K562 (cell line): ENCODE results near the gene CERS2. TPM values are rescaled to one million over a fixed set of nuclear protein-coding genes. Genes with fewer than 3 reads are reported as not detected.

Experiments used
- ATAC-seq: fragments of 200-7000 bp; cut with Tn5 transposase; 3 replicates; pipeline ENCODE4 v1.9.1; 2020; ENCODE audit warnings: moderate library complexity
- BruUV-seq: library from RNA; stranded (reverse); fragments of 400-500 nt; replicated peaks from 2 replicates; lab custom pipeline; 2021; lab: Mats Ljungman, UMichigan
- CTCF ChIA-PET: fragments of 300-600 bp; formaldehyde crosslinking; extraction: SDS; loops from one replicate; lab custom pipeline; 2021; ENCODE audit warnings: low intra/inter-chr PET ratio; lab: Yijun Ruan, JAX
- POLR2A ChIA-PET: fragments of 300-600, 350-650 bp; sonication (Branson Sonifier 250); formaldehyde crosslinking; extraction: SDS; loops from one replicate; lab custom pipeline; 2021; ENCODE audit warnings: antibody characterized with exemption, inconsistent platforms; lab: Yijun Ruan, JAX
- DNase-seq, 4 experiments: peaks; one replicate each; pipeline versions ENCODE4 v3.0.0 to v3.0.0-alpha.2; 2011 to 2018; ENCODE audit warnings: low spot score in 3 of 4, mixed read lengths in 3 of 4; ENCODE audit errors: extremely low read depth in 1 of 4
- FAIRE-seq: peaks from 2 replicates; lab custom pipeline; 2011; peaks lifted over from hg19 to GRCh38; lab: Jason Lieb, UNC
- H2AFZ ChIP-seq: 2 replicates; pipeline ENCODE4 v1.6.0; 2011; ENCODE audit warnings: low read depth, low read length, control low read depth, inconsistent platforms
- H3K27ac ChIP-seq: fragments of 200-600 bp; 3 replicates; pipeline ENCODE4 v1.8.0; 2011; ENCODE audit warnings: low read depth, mild to moderate bottlenecking, control low read depth, inconsistent platforms, low read length, moderate library complexity, mixed read lengths; ENCODE audit errors: extremely low read depth
- H3K27me3 ChIP-seq, 2 experiments: fragments of 300-600 bp in 1 of 2; 2 replicates in 1 of 2; 3 replicates in 1 of 2; pipeline versions ENCODE4 v1.6.0 to v1.8.0; 2011; ENCODE audit warnings: inconsistent platforms in 2 of 2, low read length in 2 of 2, mild to moderate bottlenecking in 1 of 2, mixed read lengths in 1 of 2, moderate library complexity in 1 of 2; ENCODE audit not compliant: control insufficient read depth in 2 of 2, insufficient read depth in 2 of 2
- H3K36me3 ChIP-seq: fragments of 300-600 bp; 3 replicates; pipeline ENCODE4 v1.8.0; 2011; ENCODE audit warnings: mild to moderate bottlenecking, low read length, inconsistent platforms; ENCODE audit not compliant: control insufficient read depth, insufficient read depth
- H3K4me1 ChIP-seq, 2 experiments: fragments of 200-600 bp in 1 of 2; replicated peaks in 1 of 2; 2 replicates in 1 of 2; 3 replicates in 1 of 2; pipeline versions ENCODE4 v1.5.1 to v1.8.0; 2011; ENCODE audit warnings: inconsistent platforms in 2 of 2, low read length in 2 of 2, mild to moderate bottlenecking in 1 of 2, mixed read lengths in 1 of 2, moderate library complexity in 1 of 2; ENCODE audit not compliant: control insufficient read depth in 2 of 2, insufficient read depth in 2 of 2
- H3K4me2 ChIP-seq: 2 replicates; pipeline ENCODE4 v1.6.1; 2011; ENCODE audit warnings: low read length, control low read depth, inconsistent platforms, mixed read lengths; ENCODE audit not compliant: insufficient read depth
- H3K4me3 ChIP-seq: fragments of 200-600 bp; sonication (generic), shearing (Covaris generic); 2 replicates; pipeline ENCODE4 v1.5.1; 2016; ENCODE audit warnings: control low read depth, inconsistent platforms
- H3K79me2 ChIP-seq: fragments of 200-600 bp; 3 replicates; pipeline ENCODE4 v1.8.0; 2011; ENCODE audit warnings: low read length, inconsistent platforms; ENCODE audit not compliant: control insufficient read depth, insufficient read depth
- H3K9ac ChIP-seq, 2 experiments: 2 replicates each; pipeline versions ENCODE4 v1.6.0 to v1.6.1; 2011; ENCODE audit warnings: low read depth in 2 of 2, low read length in 2 of 2, control low read depth in 1 of 2, inconsistent platforms in 1 of 2, mild to moderate bottlenecking in 1 of 2, mixed read lengths in 1 of 2; ENCODE audit not compliant: insufficient read depth in 1 of 2
- H3K9me1 ChIP-seq: one replicate; pipeline ENCODE4 v1.6.0; 2011; ENCODE audit warnings: inconsistent platforms, mild to moderate bottlenecking, low read length, moderate library complexity; ENCODE audit not compliant: control insufficient read depth, insufficient read depth
- H3K9me3 ChIP-seq: replicated peaks from 2 replicates; pipeline ENCODE4 v1.5.1; 2011; ENCODE audit warnings: low read depth, low read length, inconsistent platforms; ENCODE audit not compliant: control insufficient read depth, insufficient read depth
- H4K20me1 ChIP-seq: replicated peaks from 2 replicates; pipeline ENCODE4 v1.6.1; 2011; ENCODE audit warnings: low read length, inconsistent platforms, mixed read lengths; ENCODE audit not compliant: control insufficient read depth, insufficient read depth
- FOXJ2 ChIP-seq: fragments of 200-800 bp; sonication (Bioruptor generic); IDR thresholded peaks from 2 replicates; pipeline ENCODE4 v1.6.1; 2016; ENCODE audit warnings: missing genetic modification characterization, missing compliant biosample characterization
- HINFP ChIP-seq: fragments of 450-650 bp; conservative IDR thresholded peaks from 2 replicates; pipeline ENCODE4 v1.6.1; 2016; ENCODE audit warnings: missing genetic modification characterization, low read depth, mild to moderate bottlenecking, control low read depth, missing compliant biosample characterization
- RFX1 ChIP-seq: fragments of 450-650 bp; IDR thresholded peaks from 2 replicates; pipeline ENCODE4 v1.6.1; 2016; ENCODE audit warnings: mild to moderate bottlenecking, moderate library complexity
- SMC3 ChIP-seq: conservative IDR thresholded peaks from 2 replicates; pipeline ENCODE4 v1.6.1; 2011; ENCODE audit warnings: low read depth, low read length, improper control_type of control experiment; ENCODE audit not compliant: insufficient read depth
- THAP7 ChIP-seq: fragments of 250-450 bp; sonication (Bioruptor Pico); IDR thresholded peaks from 2 replicates; pipeline ENCODE4 v1.5.0; 2021
- ZBTB11 ChIP-seq, 3 experiments: fragments of 200-800 bp in 1 of 3; fragments of 250-450 bp in 1 of 3; fragments of 450-650 bp in 1 of 3; sonication (Bioruptor Pico) in 1 of 3; sonication (Bioruptor generic) in 1 of 3; formaldehyde crosslinking in 1 of 3; IDR thresholded peaks; 2 replicates each; pipeline versions ENCODE4 v1.6.1 to v1.8.0; 2016 to 2022; ENCODE audit warnings: mild to moderate bottlenecking in 2 of 3, missing genetic modification characterization in 2 of 3, missing compliant biosample characterization in 1 of 3, moderate library complexity in 1 of 3
- ZC3H11A ChIP-seq: IDR thresholded peaks from 2 replicates; pipeline ENCODE4 v1.6.1; 2012; ENCODE audit warnings: low read depth, low read length, improper control_type of control experiment
- ZNF133 ChIP-seq: fragments of 250-450 bp; sonication (Bioruptor Pico); IDR thresholded peaks from 2 replicates; pipeline ENCODE4 v1.4.0; 2020; ENCODE audit warnings: mild to moderate bottlenecking
- ZNF398 ChIP-seq: fragments of 250-450 bp; sonication (Bioruptor Pico); IDR thresholded peaks from 2 replicates; pipeline ENCODE4 v1.8.0; 2021; ENCODE audit warnings: moderate library complexity, mild to moderate bottlenecking, inconsistent platforms
- WGBS: fragments of 100-300 bp; shearing (Covaris generic); methylation state at CpG from one replicate; pipeline ENCODE4 v1.1.6; 2016; ENCODE audit warnings: low coverage, mixed read lengths; ENCODE audit not compliant: insufficient coverage; ENCODE audit errors: missing lambda C conversion rate; 5-methylcytosine and 5-hydroxymethylcytosine counted together
- in situ Hi-C: fragments of 300-500 bp; cut with MboI; formaldehyde crosslinking; loops from 4 replicates; pipeline ENCODE4 v1.15.0; 2018; ENCODE audit warnings: inconsistent platforms, mixed read lengths
- intact Hi-C: fragments of 100-400 bp; cut with micrococcal nuclease; formaldehyde crosslinking; loops from 2 replicates; pipeline ENCODE4 v1.14.2; 2022
- polyA plus RNA-seq, 8 experiments: library from polyadenylated mRNA; depleted of rRNA in 4 of 8; stranded (reverse) in 5 of 8; unstranded in 3 of 8; fragments of >200 nt; fragmentation: Nextera tagmentation in 2 of 8; fragmentation: Illumina TruSeq in 1 of 8; extraction: Ambion mirVana in 2 of 8; extraction: Trizol in 1 of 8; gene quantifications; 2 replicates each; pipeline versions ENCODE4 v1.2.1 to v1.2.3, GENCODE V29; 2011 to 2014; ENCODE audit warnings: inconsistent platforms in 1 of 8, missing spikeins in 1 of 8
- total RNA-seq, 7 experiments: library from RNA; depleted of rRNA in 6 of 7; stranded (reverse); fragments of >200 nt in 6 of 7; fragmentation: Illumina TruSeq in 2 of 7; extraction: Trizol in 2 of 7; gene quantifications; 2 replicates each; pipeline versions ENCODE4 v1.2.1 to v1.2.3, GENCODE V29; 2011 to 2021; ENCODE audit warnings: low replicate concordance in 1 of 7
- TF ChIP-seq, protein P1 (sequence below): fragments of 250-450 bp; sonication (Bioruptor Pico); IDR thresholded peaks from 2 replicates; pipeline ENCODE4 v1.5.0; 2020; ENCODE audit warnings: mild to moderate bottlenecking
- TF ChIP-seq, protein P2 (sequence below): sonication (generic); formaldehyde crosslinking; IDR thresholded peaks from 2 replicates; pipeline ENCODE4 v1.8.0; 2022; ENCODE audit warnings: missing genetic modification reagents, mild to moderate bottlenecking, moderate library complexity, borderline replicate concordance

CERS2 gene
- total and polyA plus RNA-seq, 9 of the 15 experiments (the other 6 are each of a cell fraction or from before 2014, with no cell fraction given): 23.4 to 295 (median 132) TPM

DNA sequence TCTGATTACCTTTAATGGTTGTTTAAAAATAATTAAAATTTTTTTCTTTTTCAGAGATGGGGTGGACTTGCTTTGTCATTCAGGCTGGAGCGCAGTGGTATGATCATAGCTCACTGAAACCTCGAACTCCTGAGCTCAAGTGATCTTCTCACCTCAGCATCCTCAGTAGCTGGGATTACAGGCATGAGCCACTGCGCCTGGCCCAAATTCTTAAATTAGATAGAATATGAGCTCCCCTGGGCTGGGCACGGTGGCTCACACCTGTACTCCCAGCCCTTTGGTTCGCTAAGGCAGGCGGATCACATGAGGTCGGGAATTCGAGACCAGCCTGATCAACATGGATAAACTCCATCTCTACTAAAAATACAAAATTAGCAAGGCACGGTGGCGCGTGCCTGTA is 17.0 kb downstream of the CERS2 start:
- intact Hi-C loops: no loop called here
- Histone ChIP-seq H3K9me3 (no peaks in the 10 kb centered on the region), H3K4me2 (no peak overlapping the region), H3K79me2 (no peaks in the 10 kb centered on the region), H3K4me3 (no peak overlapping the region), H2AFZ (no peak overlapping the region), H3K4me1 (no peaks in the 10 kb centered on the region; a peak in 1 of 5 replicates), H4K20me1 (no peaks in the 10 kb centered on the region), H3K9ac (no peak overlapping the region), H3K36me3 (peaks cover 77% of the 10 kb centered on the region), H3K27me3 (no peaks in the 10 kb centered on the region), H3K9me1 (no peaks in the 10 kb centered on the region), H3K27ac (no peak overlapping the region)
- ChIA-PET CTCF (no interaction called here), POLR2A (interaction anchor here (0.6 to 6.5 kb wide), 6 partner anchors 10 to 141 kb away, joined by 3 to 64 read pairs (median 3); partner anchors contain the start of genes CERS2 and MINDY1)
- DNase-seq (no peak), ATAC-seq (no peak), FAIRE-seq (no peak)
- WGBS: 95% methylated on average over 11 of the region's 11 CpGs
- no TSS peak for BruUV-seq
- in situ Hi-C loops: no loop called here
- TF ChIP-seq ZNF133: no peak
- no peak for TF ChIP-seq SMC3
- TF ChIP-seq FOXJ2 (tag): no peak
- TF ChIP-seq ZNF398: no peak
- TF ChIP-seq, protein P1, sequence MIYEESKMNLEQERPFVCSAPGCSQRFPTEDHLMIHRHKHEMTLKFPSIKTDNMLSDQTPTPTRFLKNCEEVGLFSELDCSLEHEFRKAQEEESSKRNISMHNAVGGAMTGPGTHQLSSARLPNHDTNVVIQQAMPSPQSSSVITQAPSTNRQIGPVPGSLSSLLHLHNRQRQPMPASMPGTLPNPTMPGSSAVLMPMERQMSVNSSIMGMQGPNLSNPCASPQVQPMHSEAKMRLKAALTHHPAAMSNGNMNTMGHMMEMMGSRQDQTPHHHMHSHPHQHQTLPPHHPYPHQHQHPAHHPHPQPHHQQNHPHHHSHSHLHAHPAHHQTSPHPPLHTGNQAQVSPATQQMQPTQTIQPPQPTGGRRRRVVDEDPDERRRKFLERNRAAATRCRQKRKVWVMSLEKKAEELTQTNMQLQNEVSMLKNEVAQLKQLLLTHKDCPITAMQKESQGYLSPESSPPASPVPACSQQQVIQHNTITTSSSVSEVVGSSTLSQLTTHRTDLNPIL (CRISPR knock-in tag): no peak
- no peak for TF ChIP-seq HINFP (tag)
- no peak for TF ChIP-seq ZBTB11 (CRISPR knock-in tag; IDR thresholded peaks at IDR 0.05)
- TF ChIP-seq THAP7 (CRISPR knock-in tag): no peak
- TF ChIP-seq RFX1: no peak
- no peak for TF ChIP-seq ZC3H11A
- TF ChIP-seq, protein P2, sequence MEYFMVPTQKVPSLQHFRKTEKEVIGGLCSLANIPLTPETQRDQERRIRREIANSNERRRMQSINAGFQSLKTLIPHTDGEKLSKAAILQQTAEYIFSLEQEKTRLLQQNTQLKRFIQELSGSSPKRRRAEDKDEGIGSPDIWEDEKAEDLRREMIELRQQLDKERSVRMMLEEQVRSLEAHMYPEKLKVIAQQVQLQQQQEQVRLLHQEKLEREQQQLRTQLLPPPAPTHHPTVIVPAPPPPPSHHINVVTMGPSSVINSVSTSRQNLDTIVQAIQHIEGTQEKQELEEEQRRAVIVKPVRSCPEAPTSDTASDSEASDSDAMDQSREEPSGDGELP (CRISPR knock-in tag): no peak
